ENCODE data around the gene DAGLA. TPM values are rescaled to one million over a fixed set of nuclear protein-coding genes. Genes with fewer than 3 reads are reported as not detected.

The DAGLA gene
- total RNA-seq, 2 donors from 2014 or later = 7.0 to 9.9 TPM

DNA sequence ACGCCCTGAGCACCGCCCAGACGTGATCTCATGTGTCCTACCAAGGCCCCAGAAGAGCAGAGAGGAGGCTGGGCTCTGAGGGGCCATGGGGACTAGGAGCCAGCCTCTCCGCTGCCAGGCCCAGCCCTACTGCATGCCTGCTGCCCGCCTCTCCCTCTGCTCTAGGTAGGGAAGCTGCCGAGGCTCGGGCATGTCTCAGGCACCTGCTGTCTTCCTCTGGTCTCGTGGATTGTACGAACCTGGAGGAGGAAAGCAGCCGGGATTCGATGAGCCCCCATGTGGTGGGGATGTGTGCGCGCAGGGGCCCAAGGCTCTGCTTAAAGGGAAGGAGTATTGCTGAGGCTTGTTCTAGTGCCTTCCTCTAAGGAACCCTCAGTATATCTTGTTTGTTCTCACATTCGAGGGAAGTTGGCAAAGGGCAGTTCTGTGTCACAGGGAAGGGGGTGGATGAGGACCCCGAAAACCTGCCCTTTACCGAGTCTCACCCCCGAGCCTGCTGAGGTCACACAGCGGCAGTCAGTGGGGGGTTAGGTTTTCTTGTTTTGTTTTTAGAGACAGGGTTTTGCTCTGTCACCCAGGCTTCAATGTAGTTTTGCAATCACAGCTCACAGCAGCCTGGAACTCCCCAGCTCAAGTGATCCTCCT is 21.2 kb downstream of the DAGLA start:
- 55 to 77% methylated on average over 18 of the region's 18 CpGs for WGBS, 2 donors
- Histone ChIP-seq H3K9me3 (no peaks in the 10 kb centered on the region), H3K27me3 (no peaks in the 10 kb centered on the region), H3K4me3 (no peak overlapping the region), H3K36me3 (replicated peaks in 1 of 2; ENCODE audit: insufficient read depth in 1 of 2, low read depth in 2 of 2) (no peaks in the 10 kb centered on the region), H3K27ac (peak overlapping the region; percentile 75 to 96 (median 82)), H3K4me1 (peaks cover 54% of the 10 kb centered on the region)
- ATAC-seq (no peak), DNase-seq (peak in 3 of 4 donors; percentile 35 to 53 (median 41))
- intact Hi-C loops (cut with DNase I) = no loop called here
- TF ChIP-seq, protein P1, sequence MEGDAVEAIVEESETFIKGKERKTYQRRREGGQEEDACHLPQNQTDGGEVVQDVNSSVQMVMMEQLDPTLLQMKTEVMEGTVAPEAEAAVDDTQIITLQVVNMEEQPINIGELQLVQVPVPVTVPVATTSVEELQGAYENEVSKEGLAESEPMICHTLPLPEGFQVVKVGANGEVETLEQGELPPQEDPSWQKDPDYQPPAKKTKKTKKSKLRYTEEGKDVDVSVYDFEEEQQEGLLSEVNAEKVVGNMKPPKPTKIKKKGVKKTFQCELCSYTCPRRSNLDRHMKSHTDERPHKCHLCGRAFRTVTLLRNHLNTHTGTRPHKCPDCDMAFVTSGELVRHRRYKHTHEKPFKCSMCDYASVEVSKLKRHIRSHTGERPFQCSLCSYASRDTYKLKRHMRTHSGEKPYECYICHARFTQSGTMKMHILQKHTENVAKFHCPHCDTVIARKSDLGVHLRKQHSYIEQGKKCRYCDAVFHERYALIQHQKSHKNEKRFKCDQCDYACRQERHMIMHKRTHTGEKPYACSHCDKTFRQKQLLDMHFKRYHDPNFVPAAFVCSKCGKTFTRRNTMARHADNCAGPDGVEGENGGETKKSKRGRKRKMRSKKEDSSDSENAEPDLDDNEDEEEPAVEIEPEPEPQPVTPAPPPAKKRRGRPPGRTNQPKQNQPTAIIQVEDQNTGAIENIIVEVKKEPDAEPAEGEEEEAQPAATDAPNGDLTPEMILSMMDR (IDR thresholded peaks at IDR 0.05) = peak in 4 of 7 experiments; percentile 27 to 43 (median 34)
- TF ChIP-seq POLR2A (IDR thresholded peaks at IDR 0.05) = no peak

DNA sequence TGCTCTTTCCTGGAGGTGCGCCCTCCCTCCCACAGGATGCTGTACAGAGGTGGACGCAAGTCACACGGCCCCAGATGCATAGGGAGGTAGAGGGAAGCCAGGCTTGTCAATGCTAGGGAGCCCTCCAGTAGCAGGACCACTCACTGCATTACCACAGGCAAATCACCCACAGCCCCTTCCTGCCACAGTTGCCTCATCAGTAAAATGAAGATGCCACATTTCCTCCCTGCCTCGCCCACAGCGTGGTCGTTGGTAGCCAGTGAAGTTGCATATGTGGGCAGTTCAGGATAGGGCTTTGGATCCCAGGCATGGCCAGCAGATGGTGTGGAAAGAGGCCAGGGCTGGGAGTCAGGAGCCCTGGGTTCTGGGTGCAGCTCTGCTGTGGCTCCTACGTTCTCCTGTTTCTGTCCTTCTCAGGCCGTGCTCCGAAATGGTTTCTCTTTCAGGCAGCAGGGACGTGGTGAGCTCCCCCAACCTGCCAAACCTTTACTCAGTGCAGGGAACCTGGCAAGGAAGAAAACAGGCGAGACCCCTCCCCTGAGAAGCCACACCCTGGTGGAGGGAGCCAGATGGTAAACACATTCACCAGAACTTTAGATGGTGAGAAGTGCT is 22.6 kb downstream of the DAGLA start:
- no peaks in the 10 kb centered on the region for H3K9me3 ChIP-seq
- no peak overlapping the region for H3K4me3 ChIP-seq
- TF ChIP-seq, protein P1 (IDR thresholded peaks at IDR 0.05) = no peak
- TF ChIP-seq POLR2A (IDR thresholded peaks at IDR 0.05) = no peak
- no peak for ATAC-seq
- H3K36me3 ChIP-seq (replicated peaks in 1 of 2; ENCODE audit: insufficient read depth in 1 of 2, low read depth in 2 of 2) = no peaks in the 10 kb centered on the region
- H3K4me1 ChIP-seq = peaks cover 41% of the 10 kb centered on the region
- intact Hi-C loops (cut with DNase I) = no loop called here
- no peak overlapping the region for H3K27ac ChIP-seq
- H3K27me3 ChIP-seq = no peaks in the 10 kb centered on the region
- no peak for DNase-seq
- 78 to 94% methylated on average over 10 to 11 of the region's 11 CpGs for whole genome bisulfite sequencing, 2 donors

DNA sequence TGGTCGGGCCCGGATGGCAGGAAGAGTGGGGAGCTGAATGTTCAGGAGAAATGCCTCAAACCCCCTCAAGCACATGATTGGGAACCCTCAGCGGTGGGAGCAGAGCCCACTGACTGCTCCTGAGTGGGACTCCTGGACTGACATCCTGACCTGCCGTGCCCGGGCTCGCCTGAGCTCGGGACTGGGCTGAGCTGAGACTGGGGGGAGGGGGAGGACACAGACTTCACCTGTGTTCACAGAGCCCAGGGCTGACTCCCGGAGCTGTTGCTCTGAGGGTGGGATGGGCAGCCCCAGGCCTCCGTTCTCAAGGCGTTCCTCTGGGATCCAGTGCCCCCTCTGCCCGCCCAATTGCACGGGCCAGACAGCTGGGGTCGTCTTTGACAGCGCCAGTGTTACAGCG is 24.6 kb downstream of the DAGLA start:
- Histone ChIP-seq H3K36me3 (replicated peaks in 1 of 2; ENCODE audit: insufficient read depth in 1 of 2, low read depth in 2 of 2) (no peaks in the 10 kb centered on the region), H3K4me3 (no peak overlapping the region), H3K27me3 (no peaks in the 10 kb centered on the region), H3K27ac (no peak overlapping the region), H3K4me1 (peaks cover 21% of the 10 kb centered on the region), H3K9me3 (no peaks in the 10 kb centered on the region)
- no peak for ATAC-seq
- DNase-seq = no peak
- TF ChIP-seq POLR2A (IDR thresholded peaks at IDR 0.05) = no peak
- TF ChIP-seq, protein P1 (IDR thresholded peaks at IDR 0.05) = no peak
- intact Hi-C loops (cut with DNase I) = no loop called here
- 87 to 94% methylated on average over 8 to 13 of the region's 15 CpGs for WGBS, 2 donors

DNA sequence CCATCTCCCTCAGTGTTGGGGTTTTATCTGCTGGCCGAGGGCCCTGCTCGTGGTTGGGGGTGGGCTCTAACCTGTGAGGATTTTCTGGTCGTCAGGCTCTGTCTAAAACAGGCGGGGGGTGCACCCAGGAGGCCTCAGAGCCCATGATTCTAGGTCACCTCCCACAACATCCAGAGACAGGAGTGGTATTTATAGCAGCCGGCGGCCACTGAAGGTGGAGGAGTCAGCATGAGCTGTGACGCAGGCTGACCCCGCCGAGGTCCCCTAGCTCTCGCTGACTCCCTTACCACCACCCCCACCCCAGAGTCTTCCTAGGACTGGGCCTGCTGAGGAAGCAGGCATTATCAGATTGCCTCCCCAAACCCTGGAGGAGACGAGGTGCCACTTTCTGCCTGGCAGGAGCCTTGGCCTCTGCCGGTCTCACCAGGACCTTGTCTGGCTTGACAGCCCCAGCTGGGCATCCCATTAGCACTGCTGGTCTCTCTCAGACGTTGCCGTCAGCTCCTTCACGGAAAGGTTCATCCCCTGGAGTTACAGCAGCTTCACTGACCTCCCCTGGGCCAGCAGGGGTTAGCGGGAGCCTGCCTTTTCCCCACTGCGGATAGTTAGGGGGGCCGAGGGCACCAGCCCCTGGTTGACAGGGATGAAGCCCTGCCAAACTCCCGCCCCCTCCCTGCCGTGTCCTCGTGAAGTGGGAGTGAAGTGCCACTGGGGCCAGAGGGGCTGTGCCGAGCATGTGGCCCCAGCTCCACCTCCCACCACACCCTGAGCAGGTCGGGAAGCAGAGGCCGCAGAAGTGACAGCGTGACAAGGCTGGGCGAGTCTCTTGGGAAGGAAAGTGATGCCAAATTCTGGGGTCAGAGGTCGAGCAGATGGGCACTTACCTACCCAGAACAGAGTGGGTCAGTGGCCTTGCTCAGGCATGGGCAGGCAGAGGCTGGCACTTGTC is 26.5 kb downstream of the DAGLA start:
- ATAC-seq (no peak), DNase-seq (no peak)
- H3K9me3 ChIP-seq = no peaks in the 10 kb centered on the region
- H3K27me3 ChIP-seq = no peaks in the 10 kb centered on the region
- peaks cover 2% of the 10 kb centered on the region for H3K4me1 ChIP-seq
- intact Hi-C loops (cut with DNase I) = no loop called here
- no peaks in the 10 kb centered on the region for H3K36me3 ChIP-seq (replicated peaks in 1 of 2; ENCODE audit: insufficient read depth in 1 of 2, low read depth in 2 of 2)
- WGBS, 2 donors = 82 to 86% methylated on average over 11 to 20 of the region's 27 CpGs
- H3K27ac ChIP-seq = no peak overlapping the region
- no peak overlapping the region for H3K4me3 ChIP-seq
- TF ChIP-seq, protein P1 (IDR thresholded peaks at IDR 0.05) = no peak
- TF ChIP-seq POLR2A (IDR thresholded peaks at IDR 0.05) = no peak
